Right lobe of liver (tissue), 4 donors: Measurements from ENCODE around the gene MAPK14.

ENCODE experiments used
- CTCF ChIP-seq, 4 donors: fragments of 200-600 bp in 3 of 4; fragments of 450-650 bp in 1 of 4; IDR thresholded peaks; one replicate each; pipeline versions ENCODE4 v1.5.1 to v1.8.0; 2016 to 2022; ENCODE audit warnings: antibody characterized with exemption in 4 of 4, mild to moderate bottlenecking in 2 of 4
- POLR2A ChIP-seq: fragments of 450-650 bp; IDR thresholded peaks from one replicate; pipeline ENCODE4 v1.6.1; 2017; ENCODE audit warnings: antibody characterized with exemption, mild to moderate bottlenecking
- donor health status: DM: no; HTN: no; CAD: no.
- donor health status: DM: no; HTN: no; CAD: no.
- donor health status: DM: no; HTN: yes; CAD: no.

GRCh38 chr6:36025932-36026327 lies 1.7 kb upstream of the MAPK14 start:
- no peak for TF ChIP-seq CTCF (IDR thresholded peaks at IDR 0.05)
- no peak for TF ChIP-seq POLR2A
